Cardiac fibroblast (primary cell): ENCODE data around the gene C15orf62.
A peak's percentile ranks its signal among the peaks of the same experiment; 100 is the strongest.

Source experiments
- DNase-seq, 2 donors: peaks; one replicate each; pipeline versions ENCODE4 v3.0.0 to v3.0.0-alpha.2; 2010; ENCODE audit warnings: low read depth in 2 of 2
- H3K4me3 ChIP-seq, 2 donors: replicated peaks in 1 of 2; 1 replicate in 1 of 2; 2 replicates in 1 of 2; pipeline ENCODE4 v1.5.1; 2011; ENCODE audit warnings: low read depth in 2 of 2, low read length in 2 of 2, mild to moderate bottlenecking in 2 of 2, moderate library complexity in 1 of 2
- CTCF ChIP-seq: IDR thresholded peaks from one replicate; pipeline ENCODE4 v1.5.1; 2011; ENCODE audit warnings: low read depth, mild to moderate bottlenecking, low read length, inconsistent platforms

The C15orf62 gene

DNA sequence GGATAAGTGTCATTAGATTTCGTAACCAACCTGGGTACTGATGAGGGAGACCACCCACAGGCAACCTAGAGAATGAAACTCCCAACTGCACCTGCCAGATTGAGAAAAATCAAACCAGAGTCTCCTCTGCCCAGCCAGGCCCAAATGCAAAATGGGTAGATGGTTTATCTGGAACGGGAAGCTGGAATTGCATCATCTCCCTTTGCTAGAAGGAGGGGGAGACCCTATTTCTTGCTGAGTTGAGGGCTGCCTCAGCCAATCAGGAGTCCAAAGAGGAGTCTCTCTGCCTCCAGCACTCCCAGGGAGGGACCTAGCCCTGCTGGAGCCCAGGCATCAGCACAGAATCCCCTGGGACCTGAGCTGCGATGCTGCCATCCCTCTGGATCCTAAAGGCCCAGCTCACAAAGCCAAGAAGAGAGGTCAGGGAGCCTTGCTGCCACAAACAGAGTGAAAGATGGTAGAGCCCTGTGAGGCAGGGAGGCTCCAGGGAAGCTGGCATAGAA is 22.8 kb upstream of the C15orf62 start:
- no peak overlapping the region for H3K4me3 ChIP-seq
- no peak for TF ChIP-seq CTCF
- peak; percentile 54 to 84 for DNase-seq

GRCh38 chr15:40747685-40748631 is 21.8 kb upstream of the C15orf62 start:
- H3K4me3 ChIP-seq, result no peak overlapping the region
- no peak for DNase-seq
- TF ChIP-seq CTCF, result no peak

GRCh38 chr15:40749151-40749630 is 20.6 kb upstream of the C15orf62 start:
- TF ChIP-seq CTCF, result no peak
- H3K4me3 ChIP-seq, result no peak overlapping the region
- DNase-seq, result no peak

GRCh38 chr15:40750885-40751284 is 18.9 kb upstream of the C15orf62 start:
- no peak for DNase-seq
- no peak overlapping the region for H3K4me3 ChIP-seq
- no peak for TF ChIP-seq CTCF

DNA sequence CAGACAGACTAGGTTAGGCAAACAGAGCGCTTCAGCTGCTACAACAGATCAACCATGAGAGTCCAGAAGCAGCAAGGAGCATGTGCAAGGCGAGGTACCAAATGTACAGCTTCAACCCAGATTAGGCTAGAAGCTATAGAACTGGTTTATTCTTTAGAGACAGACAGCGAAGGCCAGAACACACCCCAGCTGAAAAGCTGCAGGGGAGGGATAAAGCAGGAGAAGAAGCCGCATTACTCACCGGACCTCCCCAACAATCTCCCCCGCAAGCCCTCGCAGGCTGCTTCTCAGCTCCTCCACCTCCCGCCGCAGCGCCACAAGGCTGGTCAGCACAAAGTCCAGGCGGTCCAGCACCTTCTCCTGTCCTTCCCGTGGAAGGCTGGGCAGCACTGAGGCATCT is 18.0 kb upstream of the C15orf62 start:
- TF ChIP-seq CTCF, result no peak
- no peak overlapping the region for H3K4me3 ChIP-seq
- no peak for DNase-seq

- TF ChIP-seq CTCF, result no peak
- peak overlapping the region; percentile 94 to 98 for H3K4me3 ChIP-seq
- DNase-seq, result peak in 1 of 2 donors; percentile 18
These were observed 15.3 kb upstream of the C15orf62 start for GRCh38 chr15:40754574-40754882.
